IMR-90 (cell line): ENCODE data around the gene SLC38A1. TPM values are rescaled to one million over a fixed set of nuclear protein-coding genes. Genes with fewer than 3 reads are reported as not detected.
"Not testable (repeated sequence)": the region's sequence is repeated elsewhere in the genome, so short reads cannot be mapped to it uniquely, and the experiment has no call there.

Source experiments
- ATAC-seq: fragments of 200-7000 bp; cut with Tn5 transposase; 2 replicates; pipeline ENCODE4 v1.9.1; 2020; ENCODE audit warnings: low read depth, mild to moderate bottlenecking, moderate library complexity
- BruUV-seq: library from RNA; stranded (reverse); fragments of 400-500 nt; replicated peaks from 2 replicates; lab custom pipeline; 2021; lab: Mats Ljungman, UMichigan
- CTCF ChIA-PET: fragments of 300-600 bp; formaldehyde crosslinking; extraction: SDS; loops from one replicate; lab custom pipeline; 2021; ENCODE audit warnings: antibody characterized with exemption; lab: Yijun Ruan, JAX
- POLR2A ChIA-PET: fragments of 300-600 bp; sonication (Branson Sonifier 250); formaldehyde crosslinking; loops from one replicate; lab custom pipeline; 2022; ENCODE audit warnings: antibody characterized with exemption; ENCODE audit not compliant: unreplicated experiment; lab: Charles Lee
- DNase-seq: peaks from one replicate; pipeline ENCODE4 v3.0.0; 2013
- H2AFZ ChIP-seq: replicated peaks from 2 replicates; pipeline ENCODE3; 2013; ENCODE audit warnings: low read length, mild to moderate bottlenecking; ENCODE audit not compliant: poor library complexity
- H2AK5ac ChIP-seq: 2 replicates; pipeline ENCODE4 v1.6.1; 2013; ENCODE audit warnings: low read depth, low read length, inconsistent platforms
- H2AK9ac ChIP-seq: replicated peaks from 2 replicates; pipeline ENCODE3; 2013; ENCODE audit warnings: mild to moderate bottlenecking, low read depth, low read length, moderate library complexity; ENCODE audit not compliant: poor library complexity
- H2BK120ac ChIP-seq: 2 replicates; pipeline ENCODE4 v1.6.1; 2013; ENCODE audit warnings: low read depth, low read length, inconsistent platforms
- H2BK15ac ChIP-seq: 3 replicates; pipeline ENCODE4 v1.6.1; 2013; ENCODE audit warnings: low read depth, low read length, inconsistent platforms
- H2BK20ac ChIP-seq: 2 replicates; pipeline ENCODE4 v1.6.1; 2013; ENCODE audit warnings: low read depth, mild to moderate bottlenecking, inconsistent platforms, low read length, moderate library complexity
- H2BK5ac ChIP-seq: 2 replicates; pipeline ENCODE4 v1.6.1; 2013; ENCODE audit warnings: mild to moderate bottlenecking, low read depth, low read length, inconsistent platforms; ENCODE audit not compliant: poor library complexity, severe bottlenecking
- H3K14ac ChIP-seq: replicated peaks from 2 replicates; pipeline ENCODE4 v1.6.1; 2013; ENCODE audit warnings: low read depth, low read length, inconsistent platforms
- H3K18ac ChIP-seq: 2 replicates; pipeline ENCODE4 v1.6.1; 2013; ENCODE audit warnings: low read depth, low read length, control low read depth
- H3K23ac ChIP-seq: 2 replicates; pipeline ENCODE4 v1.6.1; 2013; ENCODE audit warnings: low read depth, low read length, inconsistent platforms
- H3K27ac ChIP-seq: 2 replicates; pipeline ENCODE4 v1.5.1; 2013; ENCODE audit warnings: mild to moderate bottlenecking, control low read depth, low read length; ENCODE audit not compliant: insufficient read depth
- H3K27me3 ChIP-seq: 2 replicates; pipeline ENCODE4 v1.6.1; 2013; ENCODE audit warnings: low read length; ENCODE audit not compliant: control insufficient read depth, insufficient read depth
- H3K36me3 ChIP-seq: 2 replicates; pipeline ENCODE4 v1.6.1; 2013; ENCODE audit warnings: low read length, mixed read lengths; ENCODE audit not compliant: control insufficient read depth, insufficient read depth
- H3K4ac ChIP-seq: 2 replicates; pipeline ENCODE4 v1.6.1; 2013; ENCODE audit warnings: low read depth, low read length, inconsistent platforms
- H3K4me1 ChIP-seq: 2 replicates; pipeline ENCODE4 v1.6.1; 2013; ENCODE audit warnings: low read length, mixed read lengths; ENCODE audit not compliant: control insufficient read depth, insufficient read depth
- H3K4me2 ChIP-seq: 2 replicates; pipeline ENCODE4 v1.6.1; 2013; ENCODE audit warnings: low read depth, mild to moderate bottlenecking, control low read depth, low read length, moderate library complexity
- H3K4me3 ChIP-seq: 2 replicates; pipeline ENCODE4 v1.5.1; 2013; ENCODE audit warnings: low read depth, mild to moderate bottlenecking, control low read depth, low read length, moderate library complexity; ENCODE audit not compliant: insufficient read depth
- H3K56ac ChIP-seq: 2 replicates; pipeline ENCODE4 v1.6.1; 2013; ENCODE audit warnings: low read length, inconsistent platforms; ENCODE audit not compliant: insufficient read depth; ENCODE audit errors: extremely low read depth
- H3K79me1 ChIP-seq, 2 experiments: 2 replicates each; pipeline ENCODE4 v1.6.1; 2013; ENCODE audit warnings: low read length in 2 of 2, inconsistent platforms in 1 of 2, low read depth in 1 of 2
- H3K9ac ChIP-seq: 2 replicates; pipeline ENCODE4 v1.6.1; 2013; ENCODE audit warnings: low read depth, low read length, control low read depth
- H3K9me1 ChIP-seq: 2 replicates; pipeline ENCODE4 v1.6.1; 2013; ENCODE audit warnings: low read length, inconsistent platforms; ENCODE audit not compliant: insufficient read depth
- H3K9me3 ChIP-seq: 2 replicates; pipeline ENCODE4 v1.6.1; 2013; ENCODE audit warnings: low read length; ENCODE audit not compliant: control insufficient read depth, insufficient read depth
- H4K20me1 ChIP-seq: 2 replicates; pipeline ENCODE4 v1.6.1; 2013; ENCODE audit warnings: low read length, inconsistent platforms; ENCODE audit not compliant: insufficient read depth
- H4K5ac ChIP-seq: 2 replicates; pipeline ENCODE4 v1.6.1; 2013; ENCODE audit warnings: mild to moderate bottlenecking, low read depth, low read length, control low read depth
- H4K8ac ChIP-seq, 2 experiments: 2 replicates each; pipeline ENCODE4 v1.6.1; 2013; ENCODE audit warnings: low read depth in 2 of 2, low read length in 2 of 2, control low read depth in 1 of 2, inconsistent platforms in 1 of 2
- H4K91ac ChIP-seq: 2 replicates; pipeline ENCODE4 v1.6.1; 2013; ENCODE audit warnings: low read depth, low read length, inconsistent platforms; ENCODE audit not compliant: insufficient read depth
- WGBS, 2 experiments: methylation state at CpG; one replicate each; pipeline versions ENCODE4 v1.1.5 to v1.1.7; 2013; ENCODE audit warnings: missing lambda C conversion rate in 2 of 2; ENCODE audit not compliant: insufficient read length in 1 of 2; ENCODE audit errors: extremely low coverage in 2 of 2; 5-methylcytosine and 5-hydroxymethylcytosine counted together
- dilution Hi-C: fragments of 300-500 bp; cut with HindIII; formaldehyde crosslinking; loops from one replicate; pipeline ENCODE4 v1.14.3; 2018; ENCODE audit warnings: low sequenced_read_pairs; ENCODE audit not compliant: unreplicated experiment
- in situ Hi-C: fragments of 300-500 bp; cut with MboI; formaldehyde crosslinking; loops from 3 replicates; pipeline ENCODE4 v1.14.3; 2019; ENCODE audit warnings: low sequenced_read_pairs, inconsistent platforms, mixed read lengths
- intact Hi-C: fragments of 100-400 bp; cut with micrococcal nuclease; formaldehyde crosslinking; loops from 2 replicates; pipeline ENCODE4 v1.10.0; 2022
- polyA plus RNA-seq, 3 experiments: library from polyadenylated mRNA; depleted of rRNA; stranded (reverse); fragments of >200 nt; gene quantifications; 2 replicates each; pipeline ENCODE4 v1.2.3, GENCODE V29; 2012; ENCODE audit warnings: low replicate concordance in 1 of 3
- total RNA-seq: library from RNA; depleted of rRNA; stranded (reverse); fragments of >200 nt; gene quantifications from 2 replicates; pipeline ENCODE4 v1.2.3, GENCODE V29; 2012

The SLC38A1 gene
- total and polyA plus RNA-seq, 2 of the 4 experiments (the other 2 are of a cell fraction), result 22.8 to 61.5 TPM

DNA sequence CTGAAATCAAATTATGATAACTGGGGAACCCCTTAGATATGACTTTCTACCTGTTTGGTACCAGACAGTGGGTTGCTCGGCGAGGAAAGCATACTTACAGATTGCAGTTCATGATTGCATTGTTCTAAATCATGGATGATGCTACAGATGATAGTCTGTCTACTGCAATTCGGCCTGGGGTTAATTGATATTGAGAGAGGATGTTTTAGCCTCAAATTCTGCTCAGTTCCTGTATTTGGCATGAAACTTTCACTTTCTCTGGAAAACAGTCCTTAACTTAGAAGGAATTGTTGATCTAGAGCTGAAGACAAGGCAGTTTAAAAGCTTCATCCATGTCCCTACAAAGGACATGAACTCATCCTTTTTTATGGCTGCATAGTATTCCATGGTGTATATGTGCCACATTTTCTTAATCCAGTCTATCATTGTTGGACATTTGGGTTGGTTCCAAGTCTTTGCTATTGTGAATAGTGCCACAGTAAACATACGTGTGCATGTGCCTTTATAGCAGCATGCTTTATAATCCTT, 106.2 kb downstream of the SLC38A1 start:
- CTCF ChIA-PET, H2AK9ac ChIP-seq, H3K36me3 ChIP-seq, H3K4me3 ChIP-seq, H3K27ac ChIP-seq, DNase-seq, intact Hi-C loops, H2AFZ ChIP-seq, H4K5ac ChIP-seq, POLR2A ChIA-PET, H3K56ac ChIP-seq, H2BK20ac ChIP-seq, H3K4me2 ChIP-seq, H4K20me1 ChIP-seq, H2BK5ac ChIP-seq, H4K91ac ChIP-seq, dilution Hi-C loops, H3K27me3 ChIP-seq, H3K23ac ChIP-seq, H4K8ac ChIP-seq, H2AK5ac ChIP-seq, H3K79me1 ChIP-seq, H3K4ac ChIP-seq, H2BK15ac ChIP-seq, H3K18ac ChIP-seq, H3K9ac ChIP-seq, H3K9me3 ChIP-seq, H3K14ac ChIP-seq, BruUV-seq, H2BK120ac ChIP-seq, H3K4me1 ChIP-seq, ATAC-seq, H3K9me1 ChIP-seq: not testable (repeated sequence)
- WGBS, 2 experiments, result 100% methylated on average over 2 of the region's 4 CpGs; no CpG with 5 or more reads in 1 of the 2 experiments
- in situ Hi-C loops, result loop anchor here (25.0 kb wide), 1 partner anchor 525 kb away; no protein-coding TSS in a partner anchor
